Left lobe of liver (tissue), 2 donors: ENCODE measurements around the gene NT5DC4. TPM values are rescaled to one million over a fixed set of nuclear protein-coding genes. Genes with fewer than 3 reads are reported as not detected.

ENCODE experiments used
- ATAC-seq: fragments of 200-7000 bp; cut with Tn5 transposase; one replicate; pipeline ENCODE4 v1.9.1; 2020; ENCODE audit warnings: mild to moderate bottlenecking, moderate library complexity
- DNase-seq: peaks from one replicate; pipeline ENCODE4 v3.0.0-alpha.2; 2020; ENCODE audit warnings: low spot score
- total RNA-seq: library from RNA; stranded (reverse); gene quantifications from one replicate; pipeline ENCODE4 v1.2.1, GENCODE V29; 2021
- donor health status: DM: no; HTN: no; CAD: no; lungs with moderate emphysema.
- donor health status: DM: no; HTN: yes; CAD: no.

Gene NT5DC4
- total RNA-seq, 1 donor from 2014 or later, result not detected

GRCh38 chr2:112721819-112722522 is 1.2 kb downstream of the NT5DC4 start:
- DNase-seq (no peak), ATAC-seq (no peak)

GRCh38 chr2:112722816-112723546 is 2.2 kb downstream of the NT5DC4 start:
- DNase-seq (no peak), ATAC-seq (no peak)

- no peak for DNase-seq
- no peak for ATAC-seq
Observed at GRCh38 chr2:112723547-112723940, 2.7 kb downstream of the NT5DC4 start.

- no peak for ATAC-seq
- DNase-seq, result no peak
Observed at GRCh38 chr2:112723995-112724394, 3.2 kb downstream of the NT5DC4 start.

DNA sequence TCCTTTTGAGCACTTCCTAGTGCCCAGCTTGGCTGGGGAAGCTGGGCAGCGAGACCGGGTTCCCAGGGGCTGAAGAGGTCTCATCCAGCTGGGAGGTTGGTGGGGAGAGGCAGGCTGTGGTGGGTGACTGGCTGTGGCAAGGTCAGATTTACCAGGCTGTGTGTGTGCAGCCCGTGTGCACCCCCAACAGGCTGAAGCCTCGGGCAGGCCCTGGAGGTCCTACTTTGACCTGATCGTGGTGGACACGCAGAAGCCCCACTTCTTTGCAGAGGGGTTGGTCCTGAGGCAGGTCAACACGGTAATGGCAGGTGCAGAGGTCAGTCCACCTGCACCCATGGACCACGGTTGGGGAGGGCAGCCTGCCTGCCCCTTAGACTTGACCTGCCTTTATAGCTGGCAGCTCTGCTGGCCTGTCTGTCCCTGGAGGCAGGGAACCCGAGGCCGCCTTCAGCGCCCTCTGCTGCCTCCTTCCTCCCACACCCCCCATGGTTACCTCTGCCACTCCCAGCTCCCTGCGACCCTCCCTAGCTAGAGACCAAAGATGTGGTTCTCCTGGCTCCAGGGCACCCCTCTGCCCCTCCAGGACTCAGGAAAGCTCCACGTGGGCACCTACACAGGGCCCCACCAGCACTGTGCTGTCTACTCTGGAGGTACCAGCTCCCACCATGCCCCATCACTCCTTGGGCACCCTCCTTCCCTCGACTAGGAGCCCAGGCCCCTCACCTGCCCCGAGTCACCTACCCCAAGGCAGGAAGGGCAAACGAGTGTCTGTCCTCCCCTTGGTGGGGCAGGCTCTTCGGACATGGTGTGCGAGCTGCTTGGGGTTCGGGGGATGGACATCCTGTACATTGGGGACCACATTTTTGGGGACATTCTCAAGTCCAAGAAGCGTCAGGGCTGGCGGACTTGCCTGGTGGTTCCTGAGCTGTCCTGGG is 4.0 kb downstream of the NT5DC4 start:
- DNase-seq, result no peak
- ATAC-seq, result no peak

DNA sequence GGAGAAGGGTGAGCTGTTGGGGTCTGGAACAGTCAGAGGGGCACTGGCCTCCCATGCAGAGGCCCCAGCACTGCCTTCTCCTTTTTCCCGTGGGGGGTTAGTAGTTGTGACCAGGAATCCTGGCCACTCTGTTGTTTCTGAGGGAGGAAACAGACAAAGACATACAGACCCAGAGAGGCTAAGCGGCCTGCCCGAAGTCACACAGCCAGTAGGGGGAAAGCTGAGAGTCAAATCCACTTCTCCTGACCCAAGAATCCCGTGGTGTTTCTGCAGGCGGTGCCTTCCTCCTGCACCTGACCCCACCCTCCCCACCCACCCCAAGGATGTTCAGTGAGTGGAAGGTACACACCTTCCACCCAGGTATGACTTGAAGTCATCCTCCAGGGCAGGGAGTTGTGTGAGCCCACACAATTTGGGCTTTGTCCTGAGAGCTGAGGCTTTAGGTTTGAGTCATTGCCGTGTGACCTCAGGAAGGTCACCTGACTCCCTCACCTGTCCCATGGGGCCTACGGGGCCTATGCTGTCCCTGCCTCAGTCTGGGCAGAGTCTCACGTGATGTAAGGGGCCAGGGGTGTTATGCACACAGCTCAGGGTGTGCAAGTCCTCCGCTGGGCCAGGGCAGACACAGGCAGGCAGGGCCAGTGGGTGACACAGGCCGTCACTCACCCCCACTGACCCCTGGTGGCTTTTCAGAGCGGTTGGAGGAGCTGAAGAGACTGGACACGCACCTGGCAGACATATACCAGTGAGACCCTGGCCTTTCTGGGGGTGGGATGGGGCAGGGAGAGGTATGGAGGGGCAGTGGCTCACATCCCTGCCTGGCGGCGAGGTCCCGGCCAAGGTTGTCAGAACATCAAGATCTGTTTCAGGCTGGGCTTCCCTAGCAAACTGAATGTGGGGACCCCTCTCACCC is 5.0 kb downstream of the NT5DC4 start:
- no peak for ATAC-seq
- no peak for DNase-seq

DNA sequence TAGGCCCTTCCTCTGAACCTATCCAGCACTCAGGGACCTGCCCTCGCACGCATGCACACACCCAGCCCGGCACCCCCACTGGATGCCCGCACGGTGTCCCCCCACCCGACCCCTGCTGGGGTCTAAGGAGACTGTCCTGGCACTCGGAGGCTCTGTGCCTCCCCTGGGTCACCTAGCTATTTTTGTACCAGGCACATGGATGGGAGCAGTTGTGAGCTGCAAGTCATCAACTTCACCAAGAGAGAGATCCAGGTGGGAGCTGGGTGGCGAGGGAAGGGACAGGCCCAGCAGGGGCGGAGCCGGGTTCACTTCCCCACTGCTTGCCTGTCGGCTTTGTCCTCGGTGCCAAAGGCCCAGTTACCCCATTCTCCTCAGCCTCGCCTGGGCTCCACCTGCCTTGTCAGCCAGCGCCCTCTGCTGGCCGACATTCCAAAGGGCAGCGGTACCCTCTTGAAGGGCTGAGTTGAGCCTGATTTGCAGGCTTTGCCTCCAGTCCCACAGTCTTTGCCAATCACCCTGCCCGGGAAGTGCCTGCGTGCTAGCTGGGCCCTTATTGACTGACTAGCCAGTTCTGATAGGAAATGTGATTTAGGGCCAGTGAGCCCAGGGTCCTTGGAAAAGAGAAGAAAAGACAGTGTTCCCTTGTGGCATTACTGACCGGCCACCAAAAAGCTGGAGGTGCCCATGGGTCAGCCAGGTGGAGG is 5.8 kb downstream of the NT5DC4 start:
- DNase-seq (peak; percentile 90), ATAC-seq (peak; percentile 97)

DNA sequence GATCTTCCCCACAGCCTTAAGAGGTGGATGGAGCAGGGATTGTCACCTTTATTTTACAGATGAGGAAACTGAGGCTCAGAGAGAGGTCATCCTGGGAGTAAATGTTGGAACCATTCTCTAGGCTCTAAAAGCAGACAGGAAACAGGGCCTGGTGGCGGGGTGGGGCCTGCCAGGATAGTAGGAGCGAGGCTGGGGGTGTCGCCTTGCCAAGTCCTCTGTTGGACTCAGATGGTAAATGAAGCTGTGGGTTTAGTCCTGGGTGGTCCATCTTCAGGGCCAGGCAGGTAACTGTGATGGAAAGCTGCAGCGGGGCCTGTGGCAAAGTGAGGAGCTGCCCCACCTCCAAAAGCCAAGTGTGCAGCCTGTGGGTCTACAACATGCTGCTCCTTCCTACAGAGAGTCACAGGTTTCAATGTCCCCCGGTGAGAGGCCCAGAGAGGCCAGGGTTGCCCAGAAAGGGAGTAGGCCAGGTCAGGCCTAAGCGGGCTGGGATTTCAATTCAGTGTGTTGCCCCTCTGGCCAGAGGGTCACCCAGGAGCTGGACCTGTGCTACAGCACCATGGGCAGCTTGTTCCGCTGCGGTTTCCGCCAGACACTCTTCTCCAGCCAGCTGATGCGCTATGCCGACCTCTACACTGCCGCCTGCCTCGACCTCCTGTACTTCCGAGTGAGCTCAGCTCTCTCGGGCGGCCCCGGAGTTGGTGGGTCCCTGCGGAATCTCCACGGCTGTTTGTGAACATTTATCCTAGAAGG is 6.6 kb downstream of the NT5DC4 start:
- no peak for ATAC-seq
- DNase-seq, result no peak

DNA sequence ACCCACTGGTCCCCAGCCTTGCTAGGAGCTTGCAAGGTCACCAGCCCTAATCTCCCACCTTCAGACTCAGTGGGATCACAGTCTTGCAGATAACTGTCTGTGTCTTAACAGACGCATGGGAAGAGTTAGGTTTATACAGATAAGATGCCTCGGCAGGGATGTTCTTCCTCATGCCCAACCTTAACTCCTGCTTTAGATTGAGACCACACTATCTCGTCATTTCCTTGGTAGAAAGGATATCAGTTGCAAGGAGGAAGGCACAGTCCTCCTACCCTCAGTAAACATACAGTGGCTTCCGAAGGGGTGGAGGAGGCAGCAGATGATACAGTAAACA is 7.2 kb downstream of the NT5DC4 start:
- no peak for DNase-seq
- ATAC-seq, result no peak

DNA sequence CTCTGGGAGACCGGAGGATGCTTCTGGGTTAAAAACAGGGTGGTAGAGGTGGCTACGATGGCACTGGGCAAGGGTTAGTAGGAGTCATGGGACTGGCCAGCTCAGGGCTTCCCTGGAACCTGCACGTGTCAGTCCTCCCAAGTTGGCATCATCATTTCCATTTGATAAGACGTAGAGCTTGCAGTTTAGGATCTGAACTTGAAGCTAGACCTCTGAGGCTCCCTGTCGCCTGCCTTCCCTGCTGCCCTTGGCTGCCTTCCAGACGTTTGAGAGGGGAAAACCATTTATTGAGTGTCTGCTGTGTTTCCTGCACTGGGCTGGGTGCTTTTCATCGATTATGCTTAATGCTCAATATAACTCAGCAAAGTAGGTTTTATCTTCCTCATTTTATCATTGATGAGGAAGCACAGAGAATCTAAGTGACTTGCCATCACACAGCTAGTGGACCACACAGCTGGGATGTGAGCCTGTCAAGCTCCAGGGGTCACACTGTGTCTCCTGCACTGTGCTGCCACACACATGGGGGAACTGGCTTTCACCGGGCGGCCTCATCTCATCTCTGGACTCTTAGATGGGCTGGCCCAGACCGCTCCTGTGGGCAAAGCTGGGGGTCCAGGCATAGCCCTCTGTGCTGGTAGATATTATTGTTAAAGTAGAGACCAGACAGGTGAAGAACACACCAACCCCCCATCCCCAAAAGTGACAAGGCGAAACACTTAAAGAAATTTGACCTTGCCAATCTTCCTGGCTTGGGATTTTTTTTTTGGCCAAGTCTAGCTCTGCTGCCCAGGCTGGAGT is 7.8 kb downstream of the NT5DC4 start:
- DNase-seq, result no peak
- ATAC-seq, result no peak

GRCh38 chr2:112730216-112730615 is 9.4 kb downstream of the NT5DC4 start:
- ATAC-seq, result no peak
- DNase-seq, result no peak

DNA sequence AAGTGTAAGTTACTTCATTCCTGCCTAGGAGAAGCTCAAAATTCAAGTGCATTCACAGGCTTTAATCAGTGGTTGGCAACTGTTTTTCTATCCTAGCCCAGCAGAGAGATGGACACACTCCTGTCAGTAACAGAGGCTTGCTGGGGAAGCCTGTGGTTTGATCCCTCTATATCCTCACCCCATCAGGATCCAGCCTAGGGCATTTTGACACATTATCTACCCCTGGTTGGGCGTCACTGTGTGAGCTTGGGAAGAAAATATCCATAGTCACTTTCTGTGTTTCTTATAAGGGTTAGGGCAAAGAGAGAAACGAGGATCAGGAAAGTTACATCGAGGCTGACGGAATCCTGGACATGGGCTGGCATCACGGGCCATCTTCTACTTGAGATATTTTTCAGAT is 10.0 kb downstream of the NT5DC4 start:
- DNase-seq, result no peak
- ATAC-seq, result no peak

- DNase-seq (no peak), ATAC-seq (no peak)
Observed at GRCh38 chr2:112731479-112731878, 10.7 kb downstream of the NT5DC4 start.

- no peak for ATAC-seq
- DNase-seq, result no peak
Observed at GRCh38 chr2:112733456-112733855, 12.6 kb downstream of the NT5DC4 start.

DNA sequence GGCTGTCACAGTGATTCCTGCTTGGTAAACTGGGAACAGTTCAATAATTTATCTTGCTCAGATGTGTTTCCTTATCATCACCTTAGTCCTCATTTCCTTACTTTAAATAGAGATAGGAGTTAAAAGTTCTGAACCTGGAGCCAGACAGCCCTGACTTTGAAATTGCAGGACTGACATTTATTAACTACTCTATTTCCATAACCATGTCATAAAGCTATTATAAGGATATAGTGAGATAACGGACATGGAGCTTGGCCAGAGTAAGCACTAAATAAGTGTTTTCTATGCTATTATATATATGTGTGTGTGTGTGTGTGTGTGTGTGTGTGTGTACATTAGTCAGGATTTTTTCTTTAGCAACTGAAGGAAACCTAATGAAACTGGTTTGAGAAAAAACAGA is 13.1 kb downstream of the NT5DC4 start:
- no peak for DNase-seq
- ATAC-seq, result no peak

- ATAC-seq, result no peak
- no peak for DNase-seq
Observed at GRCh38 chr2:112737542-112738232, 16.9 kb downstream of the NT5DC4 start.

- DNase-seq (no peak), ATAC-seq (no peak)
Observed at GRCh38 chr2:112740527-112740926, 19.7 kb downstream of the NT5DC4 start.
